Fibroblast of skin of abdomen (primary cell): ENCODE measurements around the gene PRKD3.

Source experiments
- DNase-seq: peaks from one replicate; pipeline ENCODE4 v3.0.0-alpha.2; 2013

PRKD3 gene

DNA sequence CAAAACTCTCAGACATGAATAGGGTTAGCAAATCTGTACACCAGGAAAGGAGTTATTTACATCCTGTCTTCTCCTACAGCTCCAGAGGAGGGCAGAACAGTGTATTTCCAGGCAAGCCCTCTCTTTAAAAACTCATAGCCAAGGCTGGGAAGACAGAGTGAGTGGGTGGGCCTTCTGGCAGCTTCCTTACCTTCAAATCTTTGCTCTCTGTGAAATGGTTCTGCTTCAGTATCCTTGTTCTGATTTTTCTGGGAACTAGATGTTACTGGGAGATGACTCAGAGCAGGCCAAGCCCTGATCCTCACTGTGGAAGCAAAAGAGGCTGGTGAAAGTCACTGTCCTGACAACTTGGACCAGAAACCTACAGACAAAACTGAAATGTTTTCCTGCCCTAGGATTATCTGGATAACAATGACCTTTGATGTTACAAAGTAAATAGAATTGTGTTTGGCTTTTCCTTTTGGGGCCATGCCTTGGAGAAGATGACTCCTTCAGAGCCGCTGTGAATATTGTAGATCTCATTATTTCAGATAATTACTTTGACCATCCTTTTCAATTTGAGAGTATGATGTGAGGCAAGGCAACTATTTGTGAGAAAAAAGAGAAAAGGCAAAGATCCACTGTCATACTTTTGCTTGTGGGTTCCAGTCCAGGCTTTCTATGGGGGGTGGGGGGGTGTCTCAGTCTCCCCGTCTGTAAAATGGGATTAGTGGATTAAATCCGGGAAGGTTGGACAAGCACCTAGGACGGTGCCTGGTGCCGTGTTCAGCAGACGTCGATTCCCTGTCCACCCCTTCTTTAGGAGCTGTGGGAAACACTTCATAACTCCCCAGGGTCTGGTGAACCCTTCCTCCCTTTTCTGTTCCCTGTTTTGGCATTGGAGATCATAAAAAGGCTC is 19.2 kb upstream of the PRKD3 start:
- DNase-seq = peak; percentile 75

- DNase-seq = no peak
Measured at GRCh38 chr2:37342591-37343220, 18.1 kb upstream of the PRKD3 start.

- no peak for DNase-seq
Measured at GRCh38 chr2:37340637-37341036, 16.0 kb upstream of the PRKD3 start.

GRCh38 chr2:37338933-37339332 is 14.3 kb upstream of the PRKD3 start:
- DNase-seq = no peak

DNA sequence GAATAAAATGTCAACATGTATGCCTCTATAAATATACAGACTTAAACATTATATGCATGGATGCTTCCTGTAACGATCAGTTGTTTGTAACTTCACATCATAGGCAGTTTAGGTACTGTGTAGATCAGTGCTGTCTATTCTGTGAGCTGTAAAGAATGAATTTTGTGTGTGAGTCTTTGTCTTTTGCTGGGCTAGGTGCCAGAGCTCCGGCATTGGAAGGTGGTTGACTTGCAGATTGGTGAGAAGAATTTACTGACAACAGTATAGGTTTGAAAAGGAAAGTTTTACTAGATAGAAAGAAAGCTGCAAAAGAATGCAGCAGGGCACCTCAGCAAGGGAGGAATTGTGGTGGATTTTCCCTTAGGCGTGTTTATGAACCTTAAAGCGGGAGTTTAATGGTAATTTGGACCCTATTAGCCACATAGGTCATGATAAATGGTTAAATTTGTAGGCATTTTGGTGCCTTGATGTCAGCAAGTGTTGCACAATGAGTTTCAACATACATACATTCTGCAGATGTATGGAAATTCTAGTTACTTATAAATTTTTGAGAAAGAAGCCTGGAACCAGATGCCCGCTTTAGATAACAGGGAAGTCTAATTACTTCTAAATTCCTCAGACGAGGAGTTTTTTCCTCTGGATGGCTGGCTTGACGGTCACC is 13.1 kb upstream of the PRKD3 start:
- DNase-seq = peak; percentile 46

- DNase-seq = no peak
Measured at GRCh38 chr2:37335604-37336003, 11.0 kb upstream of the PRKD3 start.

- DNase-seq = no peak
Measured at GRCh38 chr2:37333256-37333655, 8.6 kb upstream of the PRKD3 start.

DNA sequence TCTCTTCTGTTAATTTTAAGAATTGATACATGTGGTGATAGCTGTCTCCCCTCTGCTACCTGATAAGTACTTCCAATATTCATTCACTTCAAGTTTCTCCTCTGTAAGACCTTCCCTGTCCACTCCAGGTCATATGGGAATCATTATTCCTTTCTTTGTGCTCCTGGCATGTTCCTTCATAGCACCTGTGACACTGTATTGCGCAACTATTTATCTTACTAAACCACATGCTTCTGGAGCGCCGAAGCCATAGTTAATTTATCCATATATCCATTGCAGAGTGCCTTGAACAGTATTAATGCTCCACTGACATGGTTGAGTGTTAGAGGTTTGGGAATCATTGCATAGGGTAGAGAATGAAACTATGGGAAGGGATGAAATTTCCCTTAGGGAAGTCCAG is 7.9 kb upstream of the PRKD3 start:
- no peak for DNase-seq

DNA sequence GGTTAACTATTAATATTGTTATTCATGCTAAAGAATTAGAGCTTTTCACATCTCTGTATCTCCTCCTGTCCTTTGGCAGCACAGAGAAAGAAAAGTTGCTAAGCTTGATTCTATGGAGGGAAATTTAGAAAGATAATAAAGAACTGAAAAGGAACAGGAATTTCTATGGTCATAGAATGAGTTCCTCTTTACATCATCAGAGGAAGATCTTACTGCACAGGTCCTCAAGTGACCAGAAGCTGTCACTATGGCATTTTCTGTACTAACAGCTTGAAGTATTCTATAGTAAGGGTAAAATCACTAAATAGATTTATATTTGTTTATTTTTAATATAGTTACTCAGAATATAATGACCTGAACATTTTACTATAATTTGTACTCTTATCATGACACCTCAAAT is 6.0 kb upstream of the PRKD3 start:
- no peak for DNase-seq

DNA sequence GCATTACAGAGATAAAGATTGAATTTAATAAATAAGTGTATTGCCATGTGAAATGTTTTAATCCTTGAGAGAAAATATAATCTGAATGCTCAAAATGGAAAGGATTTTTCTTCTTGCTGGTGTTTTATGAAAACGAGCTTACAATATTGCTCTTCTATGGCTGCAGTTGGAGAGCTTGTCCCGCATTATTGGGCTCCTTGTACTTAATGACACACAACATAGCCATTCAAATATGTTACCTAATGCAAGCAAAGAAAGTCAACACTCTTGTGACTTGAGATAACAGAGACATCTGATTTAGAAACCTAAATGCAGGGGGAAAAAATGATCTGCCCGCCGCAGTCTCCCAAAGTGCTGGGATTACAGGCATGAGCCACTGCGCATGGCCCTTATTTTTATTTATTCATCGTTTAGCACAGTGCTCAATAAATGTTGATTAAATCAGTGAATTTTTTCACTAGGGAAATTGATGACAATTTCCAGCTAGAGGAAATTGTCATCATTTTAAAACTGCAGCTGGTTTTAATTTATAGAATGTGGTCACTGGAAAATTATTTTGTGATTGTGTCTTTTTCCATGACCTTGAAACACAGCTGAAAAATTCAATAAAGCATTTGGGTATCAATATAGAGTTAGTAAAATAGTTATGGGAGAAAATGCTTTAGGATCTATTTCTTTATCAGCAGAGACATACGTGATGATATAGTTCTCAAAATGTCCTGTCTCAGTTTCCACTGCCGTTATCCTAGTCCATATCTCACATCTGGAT is 2.4 kb upstream of the PRKD3 start:
- DNase-seq = no peak

GRCh38 chr2:37326285-37326684 is 1.7 kb upstream of the PRKD3 start:
- DNase-seq = peak; percentile 71

- DNase-seq = no peak
Measured at GRCh38 chr2:37325625-37326071, 1.0 kb upstream of the PRKD3 start.

- DNase-seq = no peak
Measured at GRCh38 chr2:37324536-37324785, 172 bp downstream of the PRKD3 start.

DNA sequence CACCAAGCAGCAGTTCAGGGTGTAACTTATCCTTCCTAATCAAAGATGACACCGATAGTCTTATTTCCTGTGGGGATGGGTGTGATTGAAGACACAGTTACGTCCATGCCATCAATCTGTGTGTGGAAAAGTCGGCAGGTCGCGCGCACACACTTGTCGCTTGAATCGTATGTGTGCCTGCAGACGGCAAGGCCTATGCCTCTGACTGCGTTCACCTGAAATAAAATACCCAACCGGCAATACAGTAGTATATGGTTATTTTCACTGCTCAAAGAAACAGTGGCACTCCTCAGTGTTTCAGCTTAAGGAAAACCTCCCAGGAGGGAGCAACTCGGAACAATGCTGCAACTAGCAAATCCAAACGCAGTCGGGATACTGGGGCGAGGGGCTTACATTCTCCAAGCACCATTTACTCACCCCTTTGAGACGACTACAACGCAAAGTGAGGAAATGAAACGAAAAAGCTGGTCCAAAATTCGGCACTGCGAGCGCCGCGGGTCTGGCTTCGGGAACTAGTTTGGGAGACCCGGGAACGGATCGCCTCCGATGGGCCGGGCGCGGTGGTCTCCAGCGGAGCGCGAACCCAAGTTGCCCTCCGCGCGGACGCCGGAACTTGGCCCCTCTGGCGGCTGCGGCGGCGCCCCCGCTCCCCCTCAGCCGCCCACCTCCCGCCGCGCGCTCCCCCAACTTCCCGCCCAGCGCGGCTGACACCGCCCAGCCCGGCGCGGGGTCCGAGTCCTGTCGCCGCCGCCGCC is 675 bp downstream of the PRKD3 start:
- no peak for DNase-seq

GRCh38 chr2:37323176-37323780 is 1.4 kb downstream of the PRKD3 start:
- no peak for DNase-seq

DNA sequence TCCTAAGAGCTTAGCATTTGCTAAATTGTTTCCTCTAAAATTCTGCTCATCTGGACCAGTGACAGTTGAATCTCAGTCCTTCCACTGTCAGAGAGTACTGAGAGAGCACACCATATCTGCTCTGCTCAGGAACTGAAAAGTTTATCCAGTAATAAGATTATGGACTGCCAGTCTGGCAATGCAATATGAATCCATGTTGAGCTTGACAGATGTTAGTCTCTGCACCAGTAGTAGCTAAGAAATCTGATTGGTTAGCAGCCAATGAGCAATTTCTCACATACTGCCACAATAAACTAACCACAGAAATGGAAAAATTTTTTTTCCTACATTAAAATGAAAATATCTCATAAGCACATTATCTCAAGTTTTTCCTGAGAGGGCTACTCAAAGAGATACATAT is 2.3 kb downstream of the PRKD3 start:
- DNase-seq = peak; percentile 56

DNA sequence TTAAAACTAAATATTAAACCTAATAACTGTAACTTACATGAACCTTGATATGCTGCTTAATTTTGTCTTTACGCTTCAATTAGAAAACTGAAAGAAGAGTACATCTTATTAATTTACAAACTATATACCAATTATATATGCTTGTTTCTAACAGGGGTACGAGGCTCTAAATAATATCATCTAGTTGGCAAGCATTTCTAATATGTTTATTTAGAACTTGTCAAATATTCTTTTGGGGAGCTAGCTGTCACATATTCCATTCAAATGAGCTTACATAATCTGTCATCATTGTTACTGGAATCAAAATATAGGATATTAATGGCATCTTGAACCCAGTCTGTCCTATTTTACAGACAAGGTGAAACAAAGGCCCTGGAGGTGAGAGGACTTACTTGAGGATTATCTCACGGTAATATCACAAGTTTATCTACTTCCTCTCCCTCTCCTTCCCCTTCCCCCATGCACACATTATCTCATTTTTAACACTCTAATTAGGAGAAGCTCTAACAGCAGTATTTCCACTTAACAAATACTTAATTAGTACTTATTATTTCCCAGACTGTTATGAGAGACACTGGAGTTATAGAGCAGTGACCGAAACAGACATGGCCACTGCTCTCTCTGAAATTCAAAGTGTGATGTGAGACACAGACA is 3.5 kb downstream of the PRKD3 start:
- no peak for DNase-seq

DNA sequence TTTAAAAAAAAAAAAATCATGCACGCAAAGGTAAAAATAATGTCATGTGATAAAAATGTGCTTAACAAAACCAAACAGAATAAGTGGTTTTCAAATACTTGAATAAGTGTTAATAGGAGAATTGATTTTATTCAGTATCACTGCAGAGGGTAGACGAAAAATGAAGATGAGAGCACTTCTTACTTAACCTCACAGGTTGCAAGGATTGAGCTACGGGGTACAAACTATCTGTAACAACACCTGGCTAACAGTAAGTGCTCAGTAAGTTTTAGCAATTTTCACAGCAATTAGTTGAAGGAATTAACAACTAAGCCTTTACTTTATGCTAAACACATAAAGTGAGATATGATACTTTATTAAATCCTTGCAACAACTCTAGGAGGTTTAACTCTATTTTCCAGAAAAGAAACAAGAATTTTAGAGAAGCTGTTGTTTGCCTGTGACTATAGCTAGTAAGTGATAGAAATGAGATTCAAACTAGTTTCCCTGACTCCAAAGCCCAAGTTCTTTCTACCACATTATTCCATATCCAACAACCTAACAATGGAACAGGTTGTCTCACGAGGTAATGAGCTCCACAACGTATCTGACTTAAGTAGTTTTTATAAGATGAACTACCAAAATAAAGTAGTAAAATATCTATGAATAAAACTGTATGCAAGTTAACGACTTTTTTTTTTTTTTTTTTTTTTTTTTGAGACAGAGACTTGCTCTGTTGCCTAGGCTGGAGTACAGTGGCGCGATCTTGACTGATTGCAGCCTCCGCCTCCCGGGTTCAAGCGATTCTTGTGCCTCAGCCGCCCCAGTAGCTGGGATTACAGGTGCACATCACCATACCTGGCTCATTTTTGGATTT is 4.7 kb downstream of the PRKD3 start:
- no peak for DNase-seq

DNA sequence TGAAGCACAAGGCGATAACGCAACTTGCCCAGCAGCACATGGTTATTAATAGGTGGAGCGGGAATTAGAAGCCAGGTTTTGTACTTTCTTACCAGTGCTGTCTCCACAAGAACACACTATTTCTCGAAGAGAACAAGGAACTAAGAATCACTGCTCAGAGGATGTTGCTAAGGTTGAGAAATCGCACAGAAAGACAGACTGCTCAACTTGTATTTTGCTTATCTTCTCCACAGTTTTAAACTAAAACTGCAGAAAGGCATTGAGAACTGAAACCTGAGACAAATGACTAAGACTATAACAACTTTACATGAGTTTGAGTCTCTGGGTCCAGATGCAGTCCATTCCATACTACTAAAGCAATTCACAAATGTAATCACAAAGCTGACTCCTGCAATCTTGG is 6.2 kb downstream of the PRKD3 start:
- peak; percentile 75 for DNase-seq

- no peak for DNase-seq
Measured at GRCh38 chr2:37317746-37318145, 6.9 kb downstream of the PRKD3 start.
